Measurements from ENCODE around the gene ASIC2. TPM values are rescaled to one million over a fixed set of nuclear protein-coding genes. Genes with fewer than 3 reads are reported as not detected.

The ASIC2 gene
- total and polyA plus RNA-seq, 3 experiments from 2014 or later, result not detected

GRCh38 chr17:33099906-33100305, 193.2 kb downstream of the ASIC2 start:
- Mint-ChIP-seq H3K36me3 (no peaks in the 10 kb centered on the region), H3K27me3 (peaks cover 5 to 16% of the 10 kb centered on the region in 2 donors)
- POLR2A ChIA-PET, result no interaction called here

GRCh38 chr17:33099252-33099651, 193.8 kb downstream of the ASIC2 start:
- Mint-ChIP-seq H3K4me3 (no peak overlapping the region), H3K9me3 (no peaks in the 10 kb centered on the region), H3K4me1 (no peaks in the 10 kb centered on the region), H3K36me3 (no peaks in the 10 kb centered on the region), H3K27me3 (peaks cover 4 to 21% of the 10 kb centered on the region in 2 donors), H3K27ac (no peak overlapping the region)
- Histone ChIP-seq H3K27ac (ENCODE audit: low read depth, low read length) (no peak overlapping the region), H3K9me3 (ENCODE audit: low read length) (no peaks in the 10 kb centered on the region), H3K4me3 (ENCODE audit: low read length) (no peak overlapping the region), H3K36me3 (ENCODE audit: insufficient read depth, low read length) (no peaks in the 10 kb centered on the region), H3K4me1 (ENCODE audit: insufficient read depth, low read length) (no peaks in the 10 kb centered on the region), H3K27me3 (ENCODE audit: insufficient read depth, low read length, poor library complexity, severe bottlenecking) (no peaks in the 10 kb centered on the region)
- ChIA-PET POLR2A (no interaction called here), CTCF (no interaction called here)
- no peak for DNase-seq

More at GRCh38 chr17:33099906-33100305, 193.2 kb downstream of the ASIC2 start:
- no peaks in the 10 kb centered on the region for H3K27me3 ChIP-seq (ENCODE audit: insufficient read depth, low read length, poor library complexity, severe bottlenecking)
- CTCF ChIA-PET, result no interaction called here
- Mint-ChIP-seq H3K4me1 (no peaks in the 10 kb centered on the region), H3K4me3 (no peak overlapping the region), H3K9me3 (no peaks in the 10 kb centered on the region), H3K27ac (no peak overlapping the region)
- H3K36me3 ChIP-seq (ENCODE audit: insufficient read depth, low read length), result no peaks in the 10 kb centered on the region
- H3K9me3 ChIP-seq (ENCODE audit: low read length), result no peaks in the 10 kb centered on the region
- no peaks in the 10 kb centered on the region for H3K4me1 ChIP-seq (ENCODE audit: insufficient read depth, low read length)
- no peak overlapping the region for H3K27ac ChIP-seq (ENCODE audit: low read depth, low read length)
- no peak for DNase-seq
- H3K4me3 ChIP-seq (ENCODE audit: low read length), result no peak overlapping the region

- Mint-ChIP-seq H3K4me3 (no peak overlapping the region), H3K27me3 (peaks cover 2 to 29% of the 10 kb centered on the region in 2 donors), H3K4me1 (no peaks in the 10 kb centered on the region), H3K9me3 (no peaks in the 10 kb centered on the region), H3K27ac (no peak overlapping the region), H3K36me3 (no peaks in the 10 kb centered on the region)
- Histone ChIP-seq H3K9me3 (ENCODE audit: low read length) (no peaks in the 10 kb centered on the region), H3K4me1 (ENCODE audit: insufficient read depth, low read length) (no peaks in the 10 kb centered on the region), H3K36me3 (ENCODE audit: insufficient read depth, low read length) (no peaks in the 10 kb centered on the region), H3K27me3 (ENCODE audit: insufficient read depth, low read length, poor library complexity, severe bottlenecking) (no peaks in the 10 kb centered on the region), H3K27ac (ENCODE audit: low read depth, low read length) (no peak overlapping the region), H3K4me3 (ENCODE audit: low read length) (no peak overlapping the region)
- POLR2A ChIA-PET, result no interaction called here
- CTCF ChIA-PET, result no interaction called here
- DNase-seq, result no peak
These were observed 195.7 kb downstream of the ASIC2 start for GRCh38 chr17:33097411-33097810.

- no peak overlapping the region for H3K27ac ChIP-seq (ENCODE audit: low read depth, low read length)
- H3K9me3 ChIP-seq (ENCODE audit: low read length), result no peaks in the 10 kb centered on the region
- Mint-ChIP-seq H3K36me3 (no peaks in the 10 kb centered on the region), H3K4me1 (no peaks in the 10 kb centered on the region), H3K9me3 (peaks cover 0 to under 1% (median 0%) of the 10 kb centered on the region in 5 donors), H3K27ac (no peak overlapping the region), H3K27me3 (peaks cover 2 to 35% of the 10 kb centered on the region in 2 donors), H3K4me3 (no peak overlapping the region)
- H3K27me3 ChIP-seq (ENCODE audit: insufficient read depth, low read length, poor library complexity, severe bottlenecking), result no peaks in the 10 kb centered on the region
- ChIA-PET POLR2A (no interaction called here), CTCF (no interaction called here)
- no peak overlapping the region for H3K4me3 ChIP-seq (ENCODE audit: low read length)
- no peaks in the 10 kb centered on the region for H3K36me3 ChIP-seq (ENCODE audit: insufficient read depth, low read length)
- no peak for DNase-seq
- H3K4me1 ChIP-seq (ENCODE audit: insufficient read depth, low read length), result no peaks in the 10 kb centered on the region
These were observed 196.9 kb downstream of the ASIC2 start for GRCh38 chr17:33096161-33096560.

- POLR2A ChIA-PET, result no interaction called here
- H3K4me3 Mint-ChIP-seq, result no peak overlapping the region
- peaks cover 4 to 50% of the 10 kb centered on the region in 2 donors for H3K27me3 Mint-ChIP-seq
These were observed 201.8 kb downstream of the ASIC2 start for GRCh38 chr17:33091271-33091670.

GRCh38 chr17:33090806-33091205, 202.3 kb downstream of the ASIC2 start:
- POLR2A ChIA-PET, result no interaction called here
- H3K9me3 ChIP-seq (ENCODE audit: low read length), result no peaks in the 10 kb centered on the region
- H3K36me3 ChIP-seq (ENCODE audit: insufficient read depth, low read length), result no peaks in the 10 kb centered on the region
- H3K4me3 ChIP-seq (ENCODE audit: low read length), result no peak overlapping the region
- Mint-ChIP-seq H3K36me3 (no peaks in the 10 kb centered on the region), H3K27me3 (peaks cover 4 to 47% of the 10 kb centered on the region in 2 donors), H3K9me3 (peaks cover 0 to 3% (median 0%) of the 10 kb centered on the region in 5 donors), H3K4me3 (no peak overlapping the region), H3K27ac (no peak overlapping the region), H3K4me1 (no peaks in the 10 kb centered on the region)
- DNase-seq, result no peak
- H3K27ac ChIP-seq (ENCODE audit: low read depth, low read length), result no peak overlapping the region
- no peaks in the 10 kb centered on the region for H3K4me1 ChIP-seq (ENCODE audit: insufficient read depth, low read length)
- no peaks in the 10 kb centered on the region for H3K27me3 ChIP-seq (ENCODE audit: insufficient read depth, low read length, poor library complexity, severe bottlenecking)
- CTCF ChIA-PET, result no interaction called here

More at GRCh38 chr17:33091271-33091670, 201.8 kb downstream of the ASIC2 start:
- Mint-ChIP-seq H3K36me3 (no peaks in the 10 kb centered on the region), H3K9me3 (peaks cover 0 to 3% (median 0%) of the 10 kb centered on the region in 5 donors), H3K27ac (no peak overlapping the region), H3K4me1 (no peaks in the 10 kb centered on the region)
- Histone ChIP-seq H3K27me3 (ENCODE audit: insufficient read depth, low read length, poor library complexity, severe bottlenecking) (no peaks in the 10 kb centered on the region), H3K4me3 (ENCODE audit: low read length) (no peak overlapping the region), H3K36me3 (ENCODE audit: insufficient read depth, low read length) (no peaks in the 10 kb centered on the region), H3K4me1 (ENCODE audit: insufficient read depth, low read length) (no peaks in the 10 kb centered on the region), H3K9me3 (ENCODE audit: low read length) (no peaks in the 10 kb centered on the region), H3K27ac (ENCODE audit: low read depth, low read length) (no peak overlapping the region)
- no peak for DNase-seq
- CTCF ChIA-PET, result no interaction called here

GRCh38 chr17:33086878-33087277, 206.2 kb downstream of the ASIC2 start:
- DNase-seq, result no peak
- CTCF ChIA-PET, result no interaction called here
- Mint-ChIP-seq H3K27ac (no peak overlapping the region), H3K9me3 (peaks cover 0 to 3% (median 0%) of the 10 kb centered on the region in 5 donors), H3K4me1 (no peaks in the 10 kb centered on the region), H3K27me3 (peaks cover 2 to 38% of the 10 kb centered on the region in 2 donors), H3K36me3 (no peaks in the 10 kb centered on the region), H3K4me3 (no peak overlapping the region)
- H3K36me3 ChIP-seq (ENCODE audit: insufficient read depth, low read length), result no peaks in the 10 kb centered on the region
- no peak overlapping the region for H3K27ac ChIP-seq (ENCODE audit: low read depth, low read length)
- no peaks in the 10 kb centered on the region for H3K9me3 ChIP-seq (ENCODE audit: low read length)
- no peak overlapping the region for H3K4me3 ChIP-seq (ENCODE audit: low read length)
- no peaks in the 10 kb centered on the region for H3K4me1 ChIP-seq (ENCODE audit: insufficient read depth, low read length)
- H3K27me3 ChIP-seq (ENCODE audit: insufficient read depth, low read length, poor library complexity, severe bottlenecking), result no peaks in the 10 kb centered on the region
- POLR2A ChIA-PET, result no interaction called here

- CTCF ChIA-PET, result no interaction called here
- H3K36me3 ChIP-seq (ENCODE audit: insufficient read depth, low read length), result no peaks in the 10 kb centered on the region
- peaks cover 0 to 2% (median 0%) of the 10 kb centered on the region in 5 donors for H3K9me3 Mint-ChIP-seq
- POLR2A ChIA-PET, result no interaction called here
- no peaks in the 10 kb centered on the region for H3K9me3 ChIP-seq (ENCODE audit: low read length)
- no peak for DNase-seq
- no peaks in the 10 kb centered on the region for H3K27me3 ChIP-seq (ENCODE audit: insufficient read depth, low read length, poor library complexity, severe bottlenecking)
- H3K36me3 Mint-ChIP-seq, result no peaks in the 10 kb centered on the region
- no peak overlapping the region for H3K4me3 ChIP-seq (ENCODE audit: low read length)
- peaks cover 2 to 34% of the 10 kb centered on the region in 2 donors for H3K27me3 Mint-ChIP-seq
- no peaks in the 10 kb centered on the region for H3K4me1 ChIP-seq (ENCODE audit: insufficient read depth, low read length)
- no peaks in the 10 kb centered on the region for H3K4me1 Mint-ChIP-seq
- no peak overlapping the region for H3K27ac ChIP-seq (ENCODE audit: low read depth, low read length)
- H3K4me3 Mint-ChIP-seq, result no peak overlapping the region
- no peak overlapping the region for H3K27ac Mint-ChIP-seq
These were observed 207.1 kb downstream of the ASIC2 start for GRCh38 chr17:33086041-33086440.

GRCh38 chr17:33085256-33085655, 207.8 kb downstream of the ASIC2 start:
- H3K27me3 Mint-ChIP-seq, result peaks cover 6 to 28% of the 10 kb centered on the region in 2 donors
- H3K27me3 ChIP-seq (ENCODE audit: insufficient read depth, low read length, poor library complexity, severe bottlenecking), result no peaks in the 10 kb centered on the region
- H3K4me3 Mint-ChIP-seq, result no peak overlapping the region
- ChIA-PET POLR2A (no interaction called here), CTCF (no interaction called here)
- no peaks in the 10 kb centered on the region for H3K9me3 ChIP-seq (ENCODE audit: low read length)
- H3K36me3 ChIP-seq (ENCODE audit: insufficient read depth, low read length), result no peaks in the 10 kb centered on the region
- no peaks in the 10 kb centered on the region for H3K9me3 Mint-ChIP-seq
- H3K4me1 ChIP-seq (ENCODE audit: insufficient read depth, low read length), result no peaks in the 10 kb centered on the region
- no peaks in the 10 kb centered on the region for H3K4me1 Mint-ChIP-seq
- no peak overlapping the region for H3K4me3 ChIP-seq (ENCODE audit: low read length)
- H3K27ac ChIP-seq (ENCODE audit: low read depth, low read length), result no peak overlapping the region
- no peak overlapping the region for H3K27ac Mint-ChIP-seq
- no peaks in the 10 kb centered on the region for H3K36me3 Mint-ChIP-seq
- no peak for DNase-seq

Data from CD8-positive, alpha-beta memory T cell (primary cell).